Measurements from ENCODE around the gene ACSS3. TPM values are rescaled to one million over a fixed set of nuclear protein-coding genes. Genes with fewer than 3 reads are reported as not detected.
"Not testable (repeated sequence)": the region's sequence is repeated elsewhere in the genome, so short reads cannot be mapped to it uniquely, and the experiment has no call there.

Gene ACSS3
- polyA plus RNA-seq, 1 donor: 7.0 TPM

DNA sequence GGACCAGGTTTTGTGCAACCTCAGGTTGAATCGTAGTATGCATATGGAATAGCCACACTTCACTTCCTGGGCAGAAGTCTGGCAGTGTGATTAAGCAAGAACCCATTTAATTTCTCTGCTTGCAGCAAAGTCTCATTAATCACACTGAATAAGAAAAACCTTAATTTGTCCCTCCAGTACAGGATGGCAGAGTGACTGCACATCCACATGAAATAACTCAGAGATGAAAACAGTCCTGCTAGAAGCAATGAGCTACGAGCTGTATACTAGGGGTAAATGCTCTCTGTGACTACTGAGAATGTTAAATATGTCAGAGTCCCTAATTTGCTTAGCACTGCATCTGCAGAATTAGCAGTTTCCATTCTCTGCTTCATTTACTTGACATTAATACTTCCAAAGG, 88.9 kb downstream of the ACSS3 start:
- no peak for DNase-seq (ENCODE audit: low read depth)

DNA sequence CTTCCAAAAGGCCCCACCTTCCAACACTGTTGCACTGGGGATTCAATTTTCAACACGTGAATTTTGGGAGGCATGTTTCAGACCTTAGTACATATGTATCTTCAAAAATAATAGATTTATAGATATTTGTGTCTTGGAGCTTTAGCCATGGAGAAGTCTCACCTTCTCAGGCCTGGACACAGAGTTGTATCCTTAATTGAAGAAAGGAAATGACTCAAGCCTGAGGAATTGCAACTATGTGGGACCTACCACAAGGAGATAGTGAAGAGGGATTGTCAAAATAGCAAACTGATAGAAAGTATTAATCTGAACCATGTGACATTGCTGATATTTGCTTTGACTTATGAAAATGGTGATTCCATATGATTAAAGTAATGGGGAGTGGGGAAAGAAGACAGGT, 89.8 kb downstream of the ACSS3 start:
- DNase-seq (ENCODE audit: low read depth): no peak

DNA sequence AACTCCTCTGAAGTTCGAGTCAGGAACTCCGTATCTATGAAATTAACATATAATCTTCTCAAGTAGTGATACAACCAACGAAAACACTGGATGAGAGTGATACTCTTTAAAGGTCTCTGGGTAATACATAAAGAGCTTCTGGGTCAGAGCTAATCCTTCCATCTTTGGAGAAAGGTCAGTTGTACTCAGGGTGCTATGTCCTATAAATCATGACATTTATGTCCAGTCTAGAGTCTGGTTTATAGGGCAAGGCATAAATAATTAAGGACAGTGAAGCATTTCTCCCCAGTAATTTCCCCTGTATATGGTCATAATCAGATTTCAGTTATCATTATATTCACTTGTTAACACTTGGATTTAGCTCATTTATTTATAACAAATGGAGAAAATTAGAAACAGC, 90.6 kb downstream of the ACSS3 start:
- no peak for DNase-seq (ENCODE audit: low read depth)

DNA sequence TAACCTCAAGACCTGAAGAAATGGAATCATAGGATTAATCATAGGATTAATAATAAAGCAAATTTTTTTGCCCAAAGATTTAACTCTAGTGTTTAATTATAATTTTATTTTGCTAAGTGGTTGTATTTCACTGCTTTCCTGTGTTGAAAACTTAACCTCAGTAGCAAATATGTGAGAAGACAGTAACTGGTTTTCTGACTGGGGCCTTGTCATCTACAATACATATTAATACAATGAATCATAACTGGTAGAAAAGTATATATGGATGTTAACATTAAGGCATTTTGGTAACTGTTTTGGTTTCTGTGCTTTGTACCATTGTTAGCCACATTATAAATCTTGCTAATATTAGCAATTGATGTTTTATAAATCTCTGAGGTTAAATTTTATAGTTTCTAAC, 92.2 kb downstream of the ACSS3 start:
- DNase-seq (ENCODE audit: low read depth): no peak

DNA sequence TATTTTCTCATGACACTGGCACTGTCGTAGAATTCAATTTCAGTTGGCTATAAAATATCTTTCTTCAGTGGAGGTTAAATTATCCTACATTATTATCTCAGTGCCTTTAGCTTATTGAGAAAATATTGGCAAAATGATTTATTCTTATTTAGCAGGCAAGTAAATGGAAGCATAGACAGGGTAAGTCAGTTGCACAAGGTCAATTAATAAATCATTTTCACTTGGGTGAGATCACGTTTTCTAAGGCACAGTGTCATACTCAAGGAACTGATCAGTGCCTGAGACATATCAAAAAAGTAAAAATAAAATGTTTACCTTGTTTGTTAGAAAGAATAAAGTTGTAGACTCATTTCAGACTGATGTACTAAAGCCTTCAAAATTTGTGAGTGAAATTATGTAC, 95.0 kb downstream of the ACSS3 start:
- DNase-seq (ENCODE audit: low read depth): no peak

DNA sequence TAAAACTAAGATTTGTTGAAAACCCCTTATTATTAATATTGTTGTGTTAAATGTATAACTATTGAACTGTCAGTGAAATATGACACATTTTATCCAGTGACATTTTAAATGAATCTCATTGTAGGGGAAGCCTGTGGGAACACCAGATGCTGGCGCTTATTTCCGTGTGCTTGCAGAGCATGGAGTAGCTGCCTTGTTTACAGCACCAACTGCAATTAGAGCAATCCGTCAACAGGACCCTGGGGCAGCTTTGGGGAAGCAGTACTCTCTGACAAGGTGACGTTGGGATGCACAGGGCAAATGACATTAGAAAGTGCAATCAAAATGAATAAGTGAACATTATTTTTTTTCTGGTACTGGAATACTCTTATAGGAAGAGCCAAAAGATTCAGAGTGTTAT, 96.8 kb downstream of the ACSS3 start:
- no peak for DNase-seq (ENCODE audit: low read depth)

DNA sequence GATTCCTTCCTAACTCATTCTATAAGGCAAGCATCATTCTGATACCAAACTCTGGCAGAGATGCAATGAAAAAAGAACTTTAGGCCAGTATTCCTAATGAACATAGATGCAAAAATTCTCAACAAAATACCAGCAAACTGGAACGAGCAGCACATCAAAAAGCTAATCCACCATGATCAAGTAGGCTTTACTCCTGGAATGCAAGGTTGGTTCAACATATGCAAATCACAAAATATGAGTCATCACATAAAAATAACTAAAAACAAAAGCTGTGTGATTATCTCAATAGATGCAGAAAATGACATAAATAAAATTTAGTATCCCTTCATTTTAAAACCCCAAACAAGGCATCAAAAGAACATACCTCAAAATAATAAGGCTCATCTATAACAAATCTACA, 98.9 kb downstream of the ACSS3 start:
- DNase-seq (ENCODE audit: low read depth): no peak

DNA sequence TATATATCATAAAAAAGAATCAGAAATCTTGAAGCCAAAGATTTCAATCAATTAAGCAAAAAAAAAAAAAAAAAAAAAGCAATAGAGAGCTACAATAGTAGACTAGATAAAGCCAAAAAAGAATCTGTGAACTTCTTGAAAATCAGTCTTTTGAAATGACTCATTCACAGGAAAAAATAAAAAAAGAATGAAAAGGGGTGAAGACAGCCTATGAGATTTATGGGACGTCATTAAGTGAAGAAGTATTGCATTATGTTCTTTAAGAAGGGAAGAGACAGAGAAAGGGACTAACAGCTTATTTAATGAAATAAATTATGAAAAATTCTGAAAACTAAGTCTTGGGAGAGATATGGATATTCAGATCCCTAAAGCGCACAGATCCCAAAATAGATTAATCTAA, 103.8 kb downstream of the ACSS3 start:
- no peak for DNase-seq (ENCODE audit: low read depth)

DNA sequence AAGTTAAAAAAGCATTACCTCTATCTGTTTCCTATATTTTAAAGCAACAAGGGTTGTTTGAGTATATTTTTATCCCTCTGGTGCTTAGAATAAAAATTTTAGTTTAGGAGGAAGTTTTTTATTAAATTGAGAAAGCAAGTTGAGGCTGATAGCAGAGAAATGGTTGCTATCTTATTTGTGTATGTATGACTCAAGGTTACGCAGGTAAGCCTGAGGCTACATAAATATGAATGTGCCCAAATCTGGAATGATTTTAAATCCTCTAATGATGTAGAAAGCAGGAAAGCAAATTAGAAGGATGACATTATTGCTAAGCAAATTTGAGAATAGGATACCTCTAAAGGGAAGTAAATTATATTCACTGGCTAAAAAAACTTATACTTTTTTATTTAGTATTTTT, 109.8 kb downstream of the ACSS3 start:
- DNase-seq (ENCODE audit: low read depth): no peak

DNA sequence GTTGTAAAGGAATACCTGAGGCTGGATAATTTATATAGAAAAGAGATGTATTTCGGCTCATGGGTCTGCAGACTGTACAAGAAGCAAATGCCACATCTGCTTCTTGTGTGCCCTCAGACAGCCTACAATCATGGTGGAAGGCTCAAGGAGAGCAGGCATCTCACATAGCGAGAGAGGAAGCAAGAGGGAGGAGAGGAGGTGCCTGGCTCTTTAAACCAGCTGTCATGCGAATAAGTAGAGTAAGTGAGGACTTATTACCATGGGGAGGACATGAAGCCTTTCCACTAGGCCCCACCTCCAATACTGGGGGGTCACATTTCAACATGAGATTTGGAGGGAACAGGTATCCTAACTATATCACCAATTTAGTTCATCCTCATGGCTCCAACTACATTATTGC, 118.7 kb downstream of the ACSS3 start:
- no peak for DNase-seq (ENCODE audit: low read depth)

DNA sequence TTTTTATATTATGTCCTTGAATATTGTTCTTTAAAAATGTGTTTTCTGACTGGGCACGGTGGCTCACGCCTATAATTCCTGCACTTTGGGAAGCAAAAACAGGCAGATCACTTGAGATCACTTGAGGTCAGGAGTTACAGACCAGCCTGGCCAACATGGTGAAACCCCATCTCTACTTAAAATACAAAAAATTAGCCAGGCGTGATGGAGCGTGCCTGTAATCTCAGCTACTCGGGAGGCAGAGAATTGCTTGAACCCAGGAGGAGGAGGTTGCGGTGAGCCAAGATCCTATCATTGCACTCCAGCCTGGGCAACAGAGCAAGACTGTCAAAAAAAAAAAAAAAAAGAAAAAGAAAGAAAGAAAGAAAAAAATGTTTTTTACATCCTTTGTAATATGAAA, 122.7 kb downstream of the ACSS3 start:
- DNase-seq (ENCODE audit: low read depth): not testable (repeated sequence)

DNA sequence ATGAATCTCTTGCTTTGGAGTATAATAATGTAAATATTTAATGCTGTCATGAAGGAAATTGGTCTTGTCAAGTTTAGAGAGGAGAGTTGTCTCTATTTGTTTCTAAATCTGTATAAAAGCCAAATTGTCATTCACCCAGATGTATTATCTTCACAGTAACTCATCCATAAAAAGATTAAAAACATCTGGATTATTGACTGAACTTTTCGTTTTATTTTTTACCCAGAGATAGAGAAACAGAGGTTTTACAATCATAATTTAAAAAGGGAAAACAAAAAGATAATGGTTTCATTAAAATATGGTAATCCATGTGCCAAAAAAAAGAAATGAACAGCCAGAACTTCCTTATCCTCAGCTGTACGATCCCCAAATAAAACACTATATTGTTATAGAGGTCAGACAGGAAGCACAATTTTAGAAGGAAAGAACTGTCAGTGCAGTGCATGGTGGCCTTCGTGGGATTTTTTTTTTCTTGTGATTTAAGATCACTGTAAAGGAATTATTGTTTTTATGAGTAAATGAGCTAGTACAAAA, 125.9 kb downstream of the ACSS3 start:
- DNase-seq (ENCODE audit: low read depth): no peak

DNA sequence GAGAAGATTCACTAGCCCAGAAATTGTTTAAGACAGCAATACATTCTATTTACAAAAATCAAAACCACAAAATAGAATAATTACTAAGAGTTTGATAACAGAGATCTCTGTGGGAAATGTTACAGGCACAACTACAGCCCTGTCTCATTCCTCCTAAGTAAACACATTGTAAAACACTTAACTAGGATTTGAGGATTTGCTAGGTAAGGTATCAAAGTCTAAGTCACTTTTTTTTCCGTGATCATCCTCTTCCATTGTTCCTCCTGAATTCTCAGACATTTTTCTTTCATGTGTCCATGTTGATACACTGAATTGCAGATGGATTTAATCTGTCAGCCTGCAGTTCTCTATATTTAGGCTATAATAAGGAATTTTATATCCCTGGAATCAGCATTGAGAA, 127.5 kb downstream of the ACSS3 start:
- no peak for DNase-seq (ENCODE audit: low read depth)

DNA sequence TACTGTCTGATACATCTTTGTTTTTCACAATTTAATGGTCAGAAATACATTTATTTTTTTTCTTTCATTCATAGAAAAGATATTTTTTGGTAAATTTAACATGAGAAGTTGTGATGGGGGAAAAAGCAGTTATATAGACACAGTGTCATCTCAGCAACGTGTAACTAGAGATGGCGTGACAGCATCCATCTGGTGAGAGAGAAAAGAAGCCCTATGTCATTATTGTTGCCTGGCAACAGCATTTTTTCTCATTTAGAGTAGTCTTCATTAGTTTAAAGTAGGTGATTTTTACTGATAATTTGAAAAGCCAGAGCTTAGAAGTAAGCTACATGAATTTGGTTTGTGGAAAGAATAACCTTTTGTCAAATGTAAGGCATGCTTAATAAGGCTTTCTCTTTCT, 128.6 kb downstream of the ACSS3 start:
- DNase-seq (ENCODE audit: low read depth): no peak

DNA sequence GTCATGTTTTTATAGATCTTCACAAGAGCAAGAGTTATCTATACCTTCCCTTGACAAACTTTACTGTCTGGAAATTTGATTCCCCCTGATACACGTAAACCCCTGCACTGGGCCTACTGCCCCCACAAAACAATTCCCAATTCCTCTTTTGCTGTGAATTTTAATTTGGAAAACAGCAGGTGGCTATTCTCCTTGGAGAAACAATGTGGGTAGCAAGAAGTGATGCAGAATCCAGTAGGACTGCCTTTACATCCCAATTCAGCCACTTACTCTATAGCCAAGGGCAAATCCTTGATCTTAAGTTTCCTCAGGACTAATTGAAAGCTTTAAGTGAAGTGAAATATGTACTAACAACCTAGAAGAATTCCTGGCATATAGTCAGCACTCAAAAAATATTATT, 129.3 kb downstream of the ACSS3 start:
- no peak for DNase-seq (ENCODE audit: low read depth)

DNA sequence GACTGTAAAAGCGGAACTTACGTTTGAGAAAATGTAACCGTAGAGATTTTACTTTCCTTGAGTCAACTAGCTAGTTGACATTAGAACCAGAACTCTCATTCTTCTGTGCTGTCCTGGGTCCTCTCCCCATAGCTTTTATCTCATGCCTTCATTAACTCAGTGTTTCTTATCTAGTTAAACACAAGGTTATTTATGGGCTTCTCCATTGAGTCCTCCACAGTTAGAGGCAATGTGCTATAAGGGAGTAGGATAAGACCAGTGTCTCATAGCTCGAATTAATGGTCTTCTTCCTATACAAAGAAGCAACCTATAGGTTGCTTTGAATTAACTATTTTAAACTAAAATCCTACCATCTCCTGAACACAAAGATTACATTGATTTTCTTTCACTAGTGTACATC, 129.8 kb downstream of the ACSS3 start:
- DNase-seq (ENCODE audit: low read depth): no peak

DNA sequence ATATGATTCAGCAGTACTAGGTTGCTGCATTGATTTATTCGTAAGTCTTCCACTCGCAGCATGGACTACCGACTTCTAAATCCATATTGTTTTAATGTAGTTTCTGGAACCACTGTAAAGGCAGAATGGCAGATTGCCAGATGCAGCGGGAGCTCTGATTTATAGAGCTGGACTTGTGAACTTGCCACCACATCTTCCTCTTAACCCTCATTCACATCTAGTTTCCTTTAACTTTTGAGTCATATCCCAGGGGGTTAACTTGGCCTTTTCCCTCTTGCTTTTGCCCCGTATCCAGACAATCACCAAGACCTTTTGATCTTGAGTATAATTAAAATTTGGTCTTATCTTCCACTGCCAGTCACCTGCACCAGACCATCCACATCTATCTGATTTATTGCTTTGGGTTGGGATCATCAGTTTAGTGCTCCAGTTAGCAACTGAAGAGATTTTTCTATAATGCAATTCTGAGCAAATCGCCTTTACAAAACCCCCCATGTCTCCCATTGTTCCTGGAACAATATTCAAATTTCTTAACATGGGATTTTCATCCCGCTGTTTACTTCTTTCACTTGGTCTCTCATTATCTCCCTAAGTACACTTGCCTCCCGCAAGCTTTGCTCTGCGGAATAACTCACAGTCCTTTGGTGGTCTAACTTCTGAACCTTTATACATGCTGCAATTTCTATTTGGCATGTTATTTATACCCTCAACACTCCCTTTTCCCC, 130.5 kb downstream of the ACSS3 start:
- DNase-seq (ENCODE audit: low read depth): no peak

DNA sequence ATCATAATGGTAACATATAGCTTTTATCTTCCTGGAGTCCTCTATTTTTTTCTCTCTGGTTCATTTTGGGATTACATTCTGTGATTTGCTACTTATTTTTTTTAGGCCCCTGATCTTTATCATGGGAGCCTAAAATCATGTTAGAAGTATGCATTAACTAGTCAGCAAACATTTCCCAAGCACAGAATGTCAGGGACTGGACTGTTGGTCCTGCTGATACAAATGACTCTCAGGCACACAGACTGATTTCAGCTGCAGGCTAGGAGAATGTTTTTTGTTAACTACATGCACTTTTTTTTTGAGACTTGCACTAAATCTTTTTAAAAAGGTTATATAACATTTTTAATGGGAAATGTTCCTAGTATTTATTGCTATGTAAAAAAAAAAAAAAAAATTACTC, 131.1 kb downstream of the ACSS3 start:
- no peak for DNase-seq (ENCODE audit: low read depth)

DNA sequence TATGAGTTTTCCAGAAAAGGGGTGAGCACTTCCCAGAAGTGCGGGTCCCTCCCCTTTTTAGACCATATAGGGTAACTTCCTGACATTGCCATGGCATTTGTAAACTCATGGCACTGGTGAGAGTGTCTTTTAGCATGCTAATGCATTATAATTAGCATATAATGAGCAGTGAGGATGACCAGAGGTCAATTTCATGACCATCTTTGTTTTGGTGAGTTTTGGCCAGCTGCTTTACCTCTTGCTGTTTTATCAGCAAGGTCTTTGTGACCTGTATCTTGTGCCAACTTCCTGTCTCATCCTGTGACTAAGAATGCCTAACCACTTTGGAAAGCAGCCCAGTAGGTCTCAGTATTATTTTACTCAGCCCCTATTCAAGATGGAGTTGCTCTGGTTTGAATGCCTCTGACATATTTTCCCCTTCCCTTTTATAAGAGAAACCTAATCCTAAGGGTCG, 131.9 kb downstream of the ACSS3 start:
- DNase-seq (ENCODE audit: low read depth): not testable (repeated sequence)

DNA sequence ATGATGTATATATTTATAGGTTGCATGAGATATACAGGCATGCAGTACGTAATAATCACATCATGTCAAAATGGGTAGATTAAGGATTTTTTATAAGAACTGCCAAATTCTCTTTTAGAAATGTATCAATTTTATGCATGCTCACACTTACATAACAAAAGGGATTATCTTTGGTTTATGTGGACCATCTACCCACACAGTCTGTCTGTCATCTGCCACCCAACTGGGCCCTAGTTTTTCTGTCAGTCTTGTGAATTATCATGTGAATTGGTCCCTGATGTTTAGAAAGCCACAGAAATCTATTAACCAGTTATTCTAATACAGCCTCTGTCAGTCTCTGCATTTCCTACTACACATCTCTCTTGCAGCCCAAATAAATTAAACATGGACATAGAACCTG, 133.4 kb downstream of the ACSS3 start:
- no peak for DNase-seq (ENCODE audit: low read depth)

DNA sequence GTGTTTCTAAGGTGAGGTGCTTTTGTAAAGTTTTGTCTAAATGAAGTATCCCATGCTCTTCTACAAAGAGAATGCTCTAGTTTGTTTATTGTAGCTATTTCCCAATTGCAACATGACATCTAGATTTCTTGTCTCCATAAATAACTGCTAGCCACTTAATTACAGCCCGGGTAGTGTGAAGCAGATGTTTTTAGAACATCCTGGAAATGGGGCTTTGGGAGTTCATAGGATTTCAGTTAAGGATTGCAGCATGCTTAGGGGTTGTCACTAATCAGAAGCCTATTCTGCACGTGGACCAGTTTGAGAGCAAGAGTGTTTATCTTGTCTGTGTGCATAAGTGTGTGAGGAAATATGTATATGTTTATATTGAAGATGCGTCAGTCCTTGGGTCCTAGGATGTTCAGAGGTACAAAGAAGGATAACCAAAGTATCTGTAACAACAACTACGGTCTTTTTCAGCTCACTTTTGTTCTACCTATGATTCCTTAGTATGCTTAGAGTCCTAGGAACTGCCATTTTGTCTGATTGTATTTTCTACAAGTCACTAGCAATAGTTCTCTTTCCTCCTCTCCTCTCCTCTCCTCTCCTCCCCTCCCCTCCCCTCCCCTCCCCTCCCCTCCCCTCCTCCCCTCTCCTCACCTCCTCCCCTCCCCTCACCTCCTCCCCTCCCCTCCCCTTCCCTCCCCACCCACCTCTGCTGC, 135.3 kb downstream of the ACSS3 start:
- DNase-seq (ENCODE audit: low read depth): no peak

DNA sequence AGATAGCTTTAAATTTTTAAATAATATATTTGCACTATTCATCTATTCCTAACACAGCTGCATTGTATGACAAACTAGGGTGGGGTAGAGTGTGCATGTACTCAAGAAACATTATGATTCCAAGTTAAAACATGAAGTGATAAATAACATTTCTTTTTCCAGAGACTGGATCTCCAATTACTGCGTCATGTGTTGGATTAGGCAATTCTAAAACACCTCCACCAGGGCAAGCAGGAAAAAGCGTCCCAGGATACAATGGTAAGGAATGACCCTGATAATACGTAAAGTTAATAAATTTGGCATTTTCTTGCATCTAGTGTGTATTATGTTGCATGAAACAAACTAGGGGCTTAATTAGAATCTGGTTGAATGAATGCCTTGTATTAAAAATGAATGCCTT, 138.9 kb downstream of the ACSS3 start:
- no peak for DNase-seq (ENCODE audit: low read depth)

DNA sequence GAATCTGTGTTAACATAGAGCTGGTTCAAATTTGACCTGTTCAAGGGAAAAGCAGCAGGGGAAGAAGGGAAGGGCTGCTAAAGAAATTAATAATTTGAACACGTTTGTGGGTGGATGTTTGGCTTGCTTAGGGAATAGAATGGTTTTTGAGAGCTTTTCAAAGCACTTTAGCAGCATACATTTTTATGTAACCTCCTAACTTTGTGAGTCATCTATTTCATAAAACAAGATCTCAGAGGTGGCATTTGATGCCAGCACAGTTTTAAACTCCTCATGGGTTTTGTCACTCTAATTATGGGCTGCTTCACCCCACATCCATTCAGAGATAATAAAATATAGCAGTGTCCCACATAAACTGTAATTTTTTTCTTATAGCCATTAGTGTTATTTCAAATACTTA, 143.8 kb downstream of the ACSS3 start:
- DNase-seq (ENCODE audit: low read depth): no peak
